HCT116 (cell line): ENCODE measurements around the gene CACNG1. TPM values are rescaled to one million over a fixed set of nuclear protein-coding genes. Genes with fewer than 3 reads are reported as not detected.

ENCODE experiments used
- ATAC-seq: fragments of 200-7000 bp; cut with Tn5 transposase; 2 replicates; pipeline ENCODE4 v1.9.1; 2020; ENCODE audit warnings: mild to moderate bottlenecking, moderate library complexity
- BruUV-seq: library from RNA; stranded (reverse); fragments of 400-500 nt; replicated peaks from 2 replicates; lab custom pipeline; 2021; lab: Mats Ljungman, UMichigan
- CTCF ChIA-PET: fragments of 300-600 bp; sonication (Branson Sonifier 250); formaldehyde crosslinking; loops from one replicate; lab custom pipeline; 2021; ENCODE audit warnings: antibody characterized with exemption; lab: Charles Lee
- POLR2A ChIA-PET: fragments of 300-600, 350-600 bp; sonication (Branson Sonifier 250); formaldehyde crosslinking; loops from one replicate; lab custom pipeline; 2021; ENCODE audit warnings: antibody characterized with exemption; lab: Charles Lee
- RAD21 ChIA-PET, 2 experiments: fragments of 300-600 bp; sonication (Branson Sonifier 250); formaldehyde crosslinking; loops; one replicate each; lab custom pipeline; 2023; ENCODE audit warnings: low total read pairs in 2 of 2; ENCODE audit not compliant: uncharacterized antibody in 2 of 2, unreplicated experiment in 2 of 2, low non-redundant PET in 1 of 2; lab: Charles Lee
- DNase-seq: peaks from one replicate; pipeline ENCODE4 v3.0.0-alpha.2; 2010; ENCODE audit warnings: low read depth, low spot score
- H2AFZ ChIP-seq: fragments of 200-600 bp; shearing (Covaris generic), sonication (generic); 2 replicates; pipeline ENCODE4 v1.6.1; 2017; ENCODE audit warnings: low read depth, mixed run types, mixed read lengths, antibody characterized with exemption, low read length; ENCODE audit not compliant: poor library complexity, severe bottlenecking
- H3K27ac ChIP-seq: 2 replicates; pipeline ENCODE4 v1.5.1; 2012; ENCODE audit warnings: low read depth, low read length
- H3K27me3 ChIP-seq: fragments of 200-600 bp; sonication (generic); 2 replicates; pipeline ENCODE4 v1.6.1; 2016; ENCODE audit warnings: mixed run types, low read length, mixed read lengths; ENCODE audit not compliant: insufficient read depth
- H3K36me3 ChIP-seq, 2 experiments: fragments of 200-500 bp in 1 of 2; fragments of 200-600 bp in 1 of 2; sonication (Bioruptor generic) in 1 of 2; sonication (generic) in 1 of 2; 2 replicates each; pipeline versions ENCODE4 v1.5.1 to v1.6.1; 2014 to 2016; ENCODE audit warnings: low read length in 2 of 2, inconsistent platforms in 1 of 2, mixed read lengths in 1 of 2, mixed run types in 1 of 2; ENCODE audit not compliant: insufficient read depth in 2 of 2, control insufficient read depth in 1 of 2
- H3K4me1 ChIP-seq, 2 experiments: fragments of 200-600 bp in 1 of 2; sonication (generic) in 1 of 2; 2 replicates each; pipeline versions ENCODE4 v1.5.1 to v1.6.1; 2012 to 2017; ENCODE audit warnings: low read length in 2 of 2, inconsistent platforms in 1 of 2, mild to moderate bottlenecking in 1 of 2, mixed read lengths in 1 of 2, mixed run types in 1 of 2, moderate library complexity in 1 of 2; ENCODE audit not compliant: insufficient read depth in 2 of 2, control insufficient read depth in 1 of 2
- H3K4me2 ChIP-seq: fragments of 200-600 bp; sonication (generic); 2 replicates; pipeline ENCODE4 v1.6.1; 2017; ENCODE audit warnings: mixed run types, low read length, mixed read lengths
- H3K4me3 ChIP-seq, 2 experiments: fragments of 200-600 bp in 1 of 2; sonication (generic) in 1 of 2; replicated peaks in 1 of 2; 2 replicates each; pipeline ENCODE4 v1.5.1; 2011 to 2016; ENCODE audit warnings: low read length in 2 of 2, control low read depth in 1 of 2, low read depth in 1 of 2, mild to moderate bottlenecking in 1 of 2, mixed read lengths in 1 of 2, mixed run types in 1 of 2
- H3K79me2 ChIP-seq: fragments of 200-600 bp; sonication (generic); 2 replicates; pipeline ENCODE4 v1.6.1; 2017; ENCODE audit warnings: mild to moderate bottlenecking, mixed run types, low read length, moderate library complexity, mixed read lengths; ENCODE audit not compliant: insufficient read depth
- H3K9ac ChIP-seq: fragments of 200-600 bp; sonication (generic); 2 replicates; pipeline ENCODE4 v1.6.1; 2016; ENCODE audit warnings: low read length, mixed read lengths
- H3K9me2 ChIP-seq: fragments of 200-600 bp; sonication (generic), shearing (Covaris generic); 2 replicates; pipeline ENCODE4 v1.6.1; 2017; ENCODE audit warnings: mixed run types, mild to moderate bottlenecking, moderate library complexity; ENCODE audit not compliant: insufficient read depth
- H3K9me3 ChIP-seq, 2 experiments: fragments of 200-500 bp in 1 of 2; fragments of 200-600 bp in 1 of 2; sonication (Bioruptor generic) in 1 of 2; sonication (generic) in 1 of 2; 2 replicates each; pipeline ENCODE4 v1.6.1; 2014 to 2017; ENCODE audit warnings: low read length in 2 of 2, mixed read lengths in 2 of 2, inconsistent platforms in 1 of 2, low read depth in 1 of 2, mild to moderate bottlenecking in 1 of 2, mixed run types in 1 of 2, moderate library complexity in 1 of 2; ENCODE audit not compliant: control insufficient read depth in 1 of 2, insufficient read depth in 1 of 2
- H4K20me1 ChIP-seq: fragments of 200-600 bp; sonication (generic), shearing (Covaris generic); 2 replicates; pipeline ENCODE4 v1.6.1; 2017; ENCODE audit warnings: mixed run types, mild to moderate bottlenecking, moderate library complexity; ENCODE audit not compliant: insufficient read depth
- ATF3 ChIP-seq: IDR thresholded peaks from 2 replicates; pipeline ENCODE4 v1.6.1; 2012
- CTCF ChIP-seq, 3 experiments: fragments of 200-600 bp in 1 of 3; sonication (generic) in 1 of 3; IDR thresholded peaks in 2 of 3; conservative IDR thresholded peaks in 1 of 3; 2 replicates each; pipeline ENCODE4 v1.5.1; 2012 to 2017; ENCODE audit warnings: low read depth in 2 of 3, low read length in 2 of 3, antibody characterized with exemption in 1 of 3, borderline replicate concordance in 1 of 3, control low read depth in 1 of 3, mild to moderate bottlenecking in 1 of 3, mixed read lengths in 1 of 3, mixed run types in 1 of 3, moderate library complexity in 1 of 3; ENCODE audit not compliant: insufficient read depth in 1 of 3
- ELF1 ChIP-seq: IDR thresholded peaks from 2 replicates; pipeline ENCODE4 v1.6.1; 2012; ENCODE audit warnings: low read depth, borderline replicate concordance
- EZH2phosphoT487 ChIP-seq: fragments of 200-600 bp; IDR thresholded peaks from 2 replicates; pipeline ENCODE4 v1.6.1; 2018; ENCODE audit warnings: antibody characterized with exemption, borderline replicate concordance
- MAX ChIP-seq: IDR thresholded peaks from 2 replicates; pipeline ENCODE4 v1.6.1; 2012
- POLR2A ChIP-seq: IDR thresholded peaks from 2 replicates; pipeline ENCODE4 v1.7.0; 2011; ENCODE audit warnings: borderline replicate concordance; ENCODE audit not compliant: insufficient read depth, insufficient read length; ENCODE audit errors: extremely low read depth
- RAD21 ChIP-seq: IDR thresholded peaks from 2 replicates; pipeline ENCODE4 v1.6.1; 2012; ENCODE audit warnings: low read depth, mild to moderate bottlenecking
- REST ChIP-seq: IDR thresholded peaks from 2 replicates; pipeline ENCODE4 v1.6.1; 2012; ENCODE audit warnings: low read depth
- SIN3A ChIP-seq: IDR thresholded peaks from 2 replicates; pipeline ENCODE4 v1.6.1; 2012; ENCODE audit warnings: low read depth
- SP1 ChIP-seq: IDR thresholded peaks from 2 replicates; pipeline ENCODE4 v1.6.1; 2012; ENCODE audit warnings: low read depth
- TCF7L2 ChIP-seq: IDR thresholded peaks from 2 replicates; pipeline ENCODE4 v1.7.0; 2011; ENCODE audit warnings: borderline replicate concordance, inconsistent platforms; ENCODE audit not compliant: insufficient read depth, insufficient read length; ENCODE audit errors: extremely low read depth
- YY1 ChIP-seq: IDR thresholded peaks from 2 replicates; pipeline ENCODE4 v1.6.1; 2011; ENCODE audit warnings: low read length, low read depth, moderate library complexity, mild to moderate bottlenecking; ENCODE audit not compliant: insufficient replicate concordance; ENCODE audit errors: extremely low read depth
- ZFX ChIP-seq: fragments of 450-650 bp; IDR thresholded peaks from 2 replicates; pipeline ENCODE4 v1.6.1; 2017
- intact Hi-C: fragments of 100-400 bp; cut with micrococcal nuclease; formaldehyde crosslinking; loops from 2 replicates; pipeline ENCODE4 v1.10.0; 2022
- total RNA-seq: library from RNA; stranded (reverse); gene quantifications from one replicate; pipeline ENCODE4 v1.2.1, GENCODE V29; 2021; ENCODE audit not compliant: unreplicated experiment

CACNG1 gene
- total RNA-seq, 1 experiment from 2014 or later, result not detected

- H3K4me3 ChIP-seq, result no peak overlapping the region
- DNase-seq (no peak), ATAC-seq (no peak)
- H2AFZ ChIP-seq, result no peak overlapping the region
- ChIA-PET RAD21 (no interaction called here), CTCF (interaction anchor here (1.4 kb wide), 1 partner anchor 8 kb away, joined by 4 read pairs; no protein-coding TSS in a partner anchor), POLR2A (no interaction called here)
- H3K9me2 ChIP-seq, result no peaks in the 10 kb centered on the region
- H3K36me3 ChIP-seq, result no peaks in the 10 kb centered on the region
- H3K9me3 ChIP-seq, result no peaks in the 10 kb centered on the region
- no TSS peak for BruUV-seq
- no peak overlapping the region for H3K9ac ChIP-seq
- peaks cover 0 to 1% of the 10 kb centered on the region in 2 experiments; a peak in 1 of 4 replicates for H3K4me1 ChIP-seq
- H3K27me3 ChIP-seq, result no peaks in the 10 kb centered on the region
- no peaks in the 10 kb centered on the region for H3K79me2 ChIP-seq
- intact Hi-C loops, result no loop called here
- H4K20me1 ChIP-seq, result no peaks in the 10 kb centered on the region
- no peak for TF ChIP-seq SIN3A
- TF ChIP-seq MAX, result no peak
- no peak for TF ChIP-seq REST
- no peak for TF ChIP-seq SP1
- TF ChIP-seq TCF7L2, result no peak
- TF ChIP-seq RAD21, result no peak
- no peak for TF ChIP-seq YY1
- no peak for TF ChIP-seq ATF3
- TF ChIP-seq ZFX, result no peak
- TF ChIP-seq POLR2A, result no peak
- no peak for TF ChIP-seq ELF1
- no peak for TF ChIP-seq EZH2phosphoT487
- TF ChIP-seq CTCF (IDR thresholded peaks at IDR 0.05 in 2 of 3, conservative IDR thresholded peaks at IDR 0.05 in 1 of 3; ENCODE audit: borderline replicate concordance in 1 of 3, insufficient read depth in 1 of 3, low read depth in 2 of 3, low read length in 2 of 3), result no peak
- H3K27ac ChIP-seq, result no peak overlapping the region
- no peak overlapping the region for H3K4me2 ChIP-seq
These were observed 46.0 kb downstream of the CACNG1 start for GRCh38 chr17:67090341-67090740.
